DOHH2 (cell line): ENCODE results near the gene FAM124A.

Source experiments
- H3F3A ChIP-seq: fragments of 200-600 bp; sonication (generic), shearing (Covaris generic); 2 replicates; pipeline ENCODE4 v1.6.0; 2016; ENCODE audit warnings: antibody characterized with exemption, mild to moderate bottlenecking; ENCODE audit not compliant: control insufficient read depth, insufficient read depth
- H3K27ac ChIP-seq: fragments of 200-600 bp; sonication (generic); 2 replicates; pipeline ENCODE4 v1.5.1; 2014; ENCODE audit warnings: low read depth, mild to moderate bottlenecking, low read length, moderate library complexity
- H3K27me3 ChIP-seq: fragments of 200-600 bp; sonication (generic); 2 replicates; pipeline ENCODE4 v1.6.1; 2014; ENCODE audit warnings: mild to moderate bottlenecking, low read length, mixed read lengths; ENCODE audit not compliant: control insufficient read depth
- H3K36me3 ChIP-seq: fragments of 200-600 bp; sonication (generic); 2 replicates; pipeline ENCODE4 v1.6.1; 2014; ENCODE audit warnings: mild to moderate bottlenecking, low read length, moderate library complexity, mixed read lengths; ENCODE audit not compliant: control insufficient read depth
- H3K4me1 ChIP-seq: fragments of 200-600 bp; sonication (generic); 2 replicates; pipeline ENCODE4 v1.6.1; 2014; ENCODE audit warnings: mild to moderate bottlenecking, low read length, mixed read lengths; ENCODE audit not compliant: control insufficient read depth
- H3K4me2 ChIP-seq: fragments of 200-600 bp; sonication (generic); 2 replicates; pipeline ENCODE4 v1.6.0; 2014; ENCODE audit warnings: mild to moderate bottlenecking, low read length, moderate library complexity
- H3K4me3 ChIP-seq: fragments of 200-600 bp; sonication (generic); 2 replicates; pipeline ENCODE4 v1.5.1; 2014; ENCODE audit warnings: mild to moderate bottlenecking, low read length, mixed read lengths
- H3K79me2 ChIP-seq: fragments of 200-600 bp; sonication (generic); 2 replicates; pipeline ENCODE4 v1.6.1; 2014; ENCODE audit warnings: mild to moderate bottlenecking, low read length, mixed read lengths; ENCODE audit not compliant: control insufficient read depth
- H3K9me2 ChIP-seq: fragments of 200-600 bp; sonication (generic); replicated peaks from 2 replicates; pipeline ENCODE4 v1.6.1; 2014; ENCODE audit warnings: mild to moderate bottlenecking, low read length, mixed read lengths; ENCODE audit not compliant: control insufficient read depth
- H3K9me3 ChIP-seq: fragments of 200-600 bp; sonication (generic); 2 replicates; pipeline ENCODE4 v1.6.1; 2014; ENCODE audit warnings: antibody characterized with exemption, low read length, mixed read lengths; ENCODE audit not compliant: control insufficient read depth, insufficient read depth
- H4K20me1 ChIP-seq: fragments of 200-600 bp; sonication (generic); 2 replicates; pipeline ENCODE4 v1.6.0; 2014; ENCODE audit warnings: low read depth, mild to moderate bottlenecking, antibody characterized with exemption, low read length, moderate library complexity; ENCODE audit not compliant: control insufficient read depth, insufficient read depth
- EZH2phosphoT487 ChIP-seq: fragments of 200-600 bp; sonication (generic); IDR thresholded peaks from 2 replicates; pipeline ENCODE4 v1.6.1; 2017; ENCODE audit warnings: borderline replicate concordance, mild to moderate bottlenecking, antibody characterized with exemption, low read length, moderate library complexity, mixed read lengths
- TF ChIP-seq, protein P1 (sequence below): fragments of 200-600 bp; sonication (generic); IDR thresholded peaks from one replicate; pipeline ENCODE4 v1.5.1; 2014; ENCODE audit warnings: antibody characterized with exemption, mild to moderate bottlenecking, low read depth, low read length; ENCODE audit not compliant: poor library complexity, severe bottlenecking

FAM124A gene

DNA sequence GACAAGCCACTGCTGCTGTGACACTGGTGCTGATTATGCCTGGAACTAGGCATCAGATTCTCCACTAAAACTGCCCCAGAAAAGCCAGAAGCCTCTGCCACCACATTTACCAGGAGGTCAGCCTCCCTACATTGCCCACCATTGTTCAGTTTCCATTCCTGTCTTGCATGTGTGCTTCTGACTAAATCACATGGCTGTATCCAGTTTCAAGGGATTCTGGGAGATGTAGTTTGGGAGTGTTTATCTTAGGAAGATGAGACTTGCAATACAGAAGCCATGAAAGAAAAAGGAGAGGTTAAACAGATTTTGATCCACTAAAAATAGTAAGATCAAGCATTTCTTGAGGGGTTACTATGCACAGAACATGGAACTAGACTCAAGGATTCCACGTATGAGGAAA lies 76.6 kb downstream of the FAM124A start:
- no peaks in the 10 kb centered on the region for H3K27me3 ChIP-seq
- TF ChIP-seq, protein P1, sequence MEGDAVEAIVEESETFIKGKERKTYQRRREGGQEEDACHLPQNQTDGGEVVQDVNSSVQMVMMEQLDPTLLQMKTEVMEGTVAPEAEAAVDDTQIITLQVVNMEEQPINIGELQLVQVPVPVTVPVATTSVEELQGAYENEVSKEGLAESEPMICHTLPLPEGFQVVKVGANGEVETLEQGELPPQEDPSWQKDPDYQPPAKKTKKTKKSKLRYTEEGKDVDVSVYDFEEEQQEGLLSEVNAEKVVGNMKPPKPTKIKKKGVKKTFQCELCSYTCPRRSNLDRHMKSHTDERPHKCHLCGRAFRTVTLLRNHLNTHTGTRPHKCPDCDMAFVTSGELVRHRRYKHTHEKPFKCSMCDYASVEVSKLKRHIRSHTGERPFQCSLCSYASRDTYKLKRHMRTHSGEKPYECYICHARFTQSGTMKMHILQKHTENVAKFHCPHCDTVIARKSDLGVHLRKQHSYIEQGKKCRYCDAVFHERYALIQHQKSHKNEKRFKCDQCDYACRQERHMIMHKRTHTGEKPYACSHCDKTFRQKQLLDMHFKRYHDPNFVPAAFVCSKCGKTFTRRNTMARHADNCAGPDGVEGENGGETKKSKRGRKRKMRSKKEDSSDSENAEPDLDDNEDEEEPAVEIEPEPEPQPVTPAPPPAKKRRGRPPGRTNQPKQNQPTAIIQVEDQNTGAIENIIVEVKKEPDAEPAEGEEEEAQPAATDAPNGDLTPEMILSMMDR, result no peak
- no peak for TF ChIP-seq EZH2phosphoT487
- H3F3A ChIP-seq, result no peaks in the 10 kb centered on the region

DNA sequence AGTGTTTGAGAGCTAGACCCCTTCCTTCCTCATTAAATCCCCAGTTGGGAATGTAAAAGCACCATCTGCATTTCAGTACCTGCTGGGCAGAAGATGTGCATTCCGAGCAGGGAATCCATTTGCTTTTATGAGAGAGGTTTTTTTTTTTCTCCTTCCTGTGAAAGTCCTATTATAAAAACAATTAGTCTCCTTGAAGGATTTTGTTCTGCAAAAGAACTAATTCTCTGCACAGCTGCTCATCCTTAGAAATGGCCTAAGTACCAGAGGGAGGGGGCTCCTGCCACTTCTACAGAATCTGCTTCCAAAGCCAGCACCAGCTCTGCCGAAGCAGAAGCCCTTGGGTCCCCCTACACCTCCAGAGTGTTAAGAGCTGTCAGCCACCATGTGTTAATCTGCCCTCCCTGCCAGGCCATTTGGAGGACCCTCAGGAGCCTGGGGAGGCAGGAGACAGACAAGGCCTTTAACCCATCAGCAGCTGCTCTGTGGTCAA lies 80.9 kb downstream of the FAM124A start:
- Histone ChIP-seq H3K79me2 (no peaks in the 10 kb centered on the region), H3K36me3 (no peaks in the 10 kb centered on the region), H3K4me3 (no peak overlapping the region), H4K20me1 (no peaks in the 10 kb centered on the region), H3K27ac (no peak overlapping the region), H3K4me2 (no peak overlapping the region), H3K9me2 (no peaks in the 10 kb centered on the region), H3K4me1 (no peaks in the 10 kb centered on the region), H3F3A (no peaks in the 10 kb centered on the region), H3K27me3 (no peaks in the 10 kb centered on the region), H3K9me3 (no peaks in the 10 kb centered on the region)
- TF ChIP-seq, protein P1, result no peak
- no peak for TF ChIP-seq EZH2phosphoT487

More for the DNA sequence above, 76.6 kb downstream of the FAM124A start:
- no peaks in the 10 kb centered on the region for H3K9me2 ChIP-seq
- H4K20me1 ChIP-seq, result no peaks in the 10 kb centered on the region
- no peak overlapping the region for H3K4me3 ChIP-seq
- H3K36me3 ChIP-seq, result no peaks in the 10 kb centered on the region
- no peaks in the 10 kb centered on the region for H3K9me3 ChIP-seq
- no peak overlapping the region for H3K27ac ChIP-seq
- no peaks in the 10 kb centered on the region for H3K4me1 ChIP-seq
- no peak overlapping the region for H3K4me2 ChIP-seq
- no peaks in the 10 kb centered on the region for H3K79me2 ChIP-seq

DNA sequence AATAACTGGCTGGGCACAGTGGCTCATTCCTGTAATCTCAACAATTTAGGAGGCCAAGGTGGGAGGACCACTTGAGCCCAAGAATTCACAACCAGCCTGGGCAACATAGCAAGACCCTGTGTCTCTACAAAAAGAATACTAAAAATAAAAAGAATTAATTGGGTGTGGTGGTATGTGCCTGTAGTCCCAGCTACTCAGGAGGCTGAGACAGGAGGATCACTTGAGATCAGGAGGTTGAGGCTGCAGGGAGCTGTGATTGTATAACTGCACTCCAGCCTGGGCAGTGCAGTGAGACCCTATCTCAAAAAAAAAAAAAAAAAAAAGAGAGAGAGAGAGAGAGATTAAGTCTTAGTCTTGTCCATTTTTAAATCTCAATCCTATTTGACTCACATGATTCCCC lies 81.7 kb downstream of the FAM124A start:
- Histone ChIP-seq H3K36me3 (no peaks in the 10 kb centered on the region), H3F3A (no peaks in the 10 kb centered on the region), H3K4me1 (no peaks in the 10 kb centered on the region), H4K20me1 (no peaks in the 10 kb centered on the region), H3K4me2 (no peak overlapping the region), H3K27me3 (peaks cover 4% of the 10 kb centered on the region), H3K27ac (no peak overlapping the region), H3K4me3 (no peak overlapping the region), H3K9me3 (no peaks in the 10 kb centered on the region), H3K79me2 (no peaks in the 10 kb centered on the region), H3K9me2 (no peaks in the 10 kb centered on the region)
- TF ChIP-seq, protein P1, result no peak
- TF ChIP-seq EZH2phosphoT487, result no peak
